Testis (tissue), 3 donors: ENCODE measurements around the gene ANKS1B. TPM values are rescaled to one million over a fixed set of nuclear protein-coding genes. Genes with fewer than 3 reads are reported as not detected.

Experiments used
- DNase-seq: peaks from one replicate; pipeline ENCODE4 v3.0.0-alpha.2; 2019
- H3K27ac ChIP-seq, 2 donors: fragments of 200-600 bp; sonication (generic); one replicate each; pipeline ENCODE4 v1.5.1; 2019
- H3K27me3 ChIP-seq: fragments of 200-600 bp; sonication (generic); one replicate; pipeline ENCODE4 v1.5.1; 2019
- H3K36me3 ChIP-seq: fragments of 200-600 bp; sonication (generic); one replicate; pipeline ENCODE4 v1.5.1; 2017; ENCODE audit warnings: low read depth; ENCODE audit errors: missing control alignments
- H3K4me1 ChIP-seq: fragments of 200-600 bp; sonication (generic); one replicate; pipeline ENCODE4 v1.5.1; 2019
- H3K4me3 ChIP-seq, 2 donors: fragments of 200-600 bp; sonication (generic); one replicate each; pipeline ENCODE4 v1.5.1; 2017 to 2019
- H3K9me3 ChIP-seq: fragments of 200-600 bp; sonication (generic); one replicate; pipeline ENCODE4 v1.5.1; 2017
- CTCF ChIP-seq, 3 experiments: fragments of 450-650 bp in 2 of 3; fragments of 200-600 bp in 1 of 3; sonication (generic) in 1 of 3; IDR thresholded peaks; one replicate each; pipeline ENCODE4 v1.5.1; 2016 to 2019; ENCODE audit warnings: antibody characterized with exemption in 3 of 3, mild to moderate bottlenecking in 2 of 3, moderate library complexity in 1 of 3
- POLR2A ChIP-seq: fragments of 450-650 bp; IDR thresholded peaks from one replicate; pipeline ENCODE4 v1.6.1; 2017; ENCODE audit warnings: antibody characterized with exemption, mild to moderate bottlenecking, moderate library complexity
- WGBS, 2 donors: methylation state at CpG; one replicate each; pipeline ENCODE4 v1.1.5; 2018; 5-methylcytosine and 5-hydroxymethylcytosine counted together
- intact Hi-C: fragments of 100-400 bp; cut with DNase I; formaldehyde crosslinking; loops from one replicate; pipeline ENCODE4 v1.15.1; 2023; ENCODE audit warnings: low total_unique reads
- polyA plus RNA-seq: library from polyadenylated mRNA; stranded (reverse); fragments of 350-450 nt; fragmentation: Illumina TruSeq; extraction: RNeasy Lipid Tissue Mini Kit (QIAGEN cat#74804); gene quantifications from one replicate; pipeline ENCODE4 v1.2.3, GENCODE V29; 2014; ENCODE audit warnings: low read depth, low replicate concordance; ENCODE audit not compliant: insufficient read depth
- total RNA-seq, 2 donors: library from RNA; depleted of rRNA; stranded (reverse); fragments of >200 nt; gene quantifications; one replicate each; pipeline ENCODE4 v1.2.3, GENCODE V29; 2016

ANKS1B gene
- total and polyA plus RNA-seq, 3 donors from 2014 or later = 26.8 to 58.2 (median 30.9) TPM

DNA sequence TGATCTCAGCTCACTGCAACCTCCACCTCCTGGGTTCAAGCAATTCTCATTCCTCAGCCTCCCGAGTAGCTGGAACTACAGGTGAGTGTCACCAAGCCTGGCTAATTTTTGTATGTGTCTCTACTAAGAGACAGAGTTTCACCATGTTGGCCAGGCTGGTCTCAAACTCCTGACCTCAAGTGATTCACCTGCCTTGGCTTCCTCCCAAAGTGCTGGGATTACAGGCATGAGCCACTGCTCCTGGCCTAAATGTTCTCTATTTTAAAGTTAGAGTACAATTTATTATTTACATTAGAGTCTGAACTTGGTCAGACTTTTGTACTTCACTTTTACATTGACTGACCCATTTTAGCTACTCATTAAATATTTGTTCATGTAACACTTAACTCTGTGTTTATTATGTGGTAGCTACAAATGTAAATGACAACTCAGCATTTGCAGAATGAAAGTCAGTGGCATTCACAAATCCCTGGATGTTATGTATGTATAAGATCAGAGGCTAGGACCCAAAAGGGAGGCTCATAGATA is 930.1 kb downstream of the ANKS1B start:
- no peaks in the 10 kb centered on the region for H3K9me3 ChIP-seq
- intact Hi-C loops = no loop called here
- no peaks in the 10 kb centered on the region for H3K27me3 ChIP-seq
- H3K27ac ChIP-seq = no peak overlapping the region
- no peaks in the 10 kb centered on the region for H3K4me1 ChIP-seq
- no peak for TF ChIP-seq POLR2A
- no peak for TF ChIP-seq CTCF (IDR thresholded peaks at IDR 0.05)
- H3K4me3 ChIP-seq = no peak overlapping the region
- no peak for DNase-seq
- 75 to 91% methylated on average over 1 of the region's 1 CpG for WGBS, 2 donors
- no peaks in the 10 kb centered on the region for H3K36me3 ChIP-seq

DNA sequence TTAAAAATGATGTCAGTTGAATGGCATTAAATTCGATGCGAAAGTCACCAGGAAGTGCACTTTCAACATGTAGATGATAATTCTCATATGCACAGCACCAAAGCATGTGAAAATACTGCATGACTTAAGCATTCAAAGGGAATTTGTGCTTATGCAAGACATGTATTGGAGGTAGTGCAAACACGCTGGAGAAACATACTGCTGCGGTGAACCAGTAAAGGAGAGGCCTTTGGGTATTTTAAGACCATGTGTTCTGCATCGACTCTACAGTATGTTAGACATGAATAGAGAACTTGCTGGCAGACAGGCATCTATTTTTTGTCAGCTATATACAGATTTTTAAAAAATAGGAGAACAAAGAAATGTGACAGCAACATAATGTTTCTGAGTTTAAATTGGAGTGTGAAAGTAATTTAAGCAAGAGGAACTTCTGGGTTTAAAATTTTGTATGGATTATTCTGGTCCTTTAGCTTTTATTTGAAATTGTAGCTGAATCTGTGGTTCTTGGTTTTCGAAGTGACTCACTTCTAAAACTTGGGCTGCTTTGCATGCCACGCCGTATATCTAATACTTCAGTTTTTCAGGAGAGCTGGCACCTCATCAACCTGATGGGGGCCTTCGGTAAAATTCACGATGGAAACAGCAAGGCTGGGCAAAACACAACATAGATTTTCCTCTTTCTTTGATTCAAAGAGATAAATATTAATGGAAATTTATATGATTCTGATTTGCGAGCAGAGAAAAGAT is 930.9 kb downstream of the ANKS1B start:
- no peak for DNase-seq
- TF ChIP-seq POLR2A (no peak), CTCF (IDR thresholded peaks at IDR 0.05) (no peak)
- intact Hi-C loops = no loop called here
- H3K27ac ChIP-seq = no peak overlapping the region
- H3K27me3 ChIP-seq = no peaks in the 10 kb centered on the region
- no peaks in the 10 kb centered on the region for H3K4me1 ChIP-seq
- no peaks in the 10 kb centered on the region for H3K9me3 ChIP-seq
- no peaks in the 10 kb centered on the region for H3K36me3 ChIP-seq
- H3K4me3 ChIP-seq = no peak overlapping the region
- 94% methylated on average over 11 of the region's 11 CpGs for WGBS, 2 donors

GRCh38 chr12:99049774-99050173 is 935.0 kb downstream of the ANKS1B start:
- no peaks in the 10 kb centered on the region for H3K4me1 ChIP-seq
- no peaks in the 10 kb centered on the region for H3K9me3 ChIP-seq
- WGBS, 2 donors = 56 to 60% methylated on average over 3 of the region's 3 CpGs
- H3K4me3 ChIP-seq = no peak overlapping the region
- TF ChIP-seq POLR2A (no peak), CTCF (IDR thresholded peaks at IDR 0.05) (no peak)
- H3K27ac ChIP-seq = no peak overlapping the region
- no peak for DNase-seq
- intact Hi-C loops = no loop called here
- H3K27me3 ChIP-seq = no peaks in the 10 kb centered on the region
- H3K36me3 ChIP-seq = no peaks in the 10 kb centered on the region

DNA sequence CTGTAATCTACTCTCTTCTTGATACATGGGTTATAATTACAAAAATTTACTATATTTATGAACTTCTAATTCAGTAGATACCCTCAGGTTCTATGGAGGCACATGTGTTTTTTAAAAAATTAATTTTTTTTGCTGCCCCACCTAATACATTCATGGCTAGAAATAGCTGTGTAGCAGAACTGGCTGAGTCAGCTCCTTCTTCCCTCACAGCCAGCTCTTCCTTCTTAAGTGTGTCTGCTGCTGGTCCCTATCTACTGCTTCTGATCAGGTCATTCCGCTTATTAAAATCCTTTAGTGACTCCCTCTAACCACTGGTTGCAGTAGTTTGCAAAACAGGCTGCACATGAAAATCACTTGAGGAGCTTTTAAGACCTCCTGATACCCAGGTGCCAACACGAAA is 939.6 kb downstream of the ANKS1B start:
- Histone ChIP-seq H3K27ac (no peak overlapping the region), H3K9me3 (no peaks in the 10 kb centered on the region), H3K4me3 (no peak overlapping the region), H3K27me3 (no peaks in the 10 kb centered on the region), H3K4me1 (no peaks in the 10 kb centered on the region), H3K36me3 (no peaks in the 10 kb centered on the region)
- WGBS, 2 donors = 92 to 100% methylated on average over 2 of the region's 2 CpGs
- DNase-seq = no peak
- TF ChIP-seq POLR2A (no peak), CTCF (IDR thresholded peaks at IDR 0.05) (no peak)
- intact Hi-C loops = no loop called here
